ENCODE data around the gene BCL3.

Gene BCL3

GRCh38 chr19:44723299-44723951, 25.1 kb upstream of the BCL3 start:
- no peak for TF ChIP-seq CTCF (IDR thresholded peaks at IDR 0.05; ENCODE audit: extremely low read depth, missing control alignments)
- DNase-seq (ENCODE audit: low spot score): no peak

GRCh38 chr19:44723952-44724319, 24.6 kb upstream of the BCL3 start:
- peak; percentile 97 for TF ChIP-seq CTCF (IDR thresholded peaks at IDR 0.05; ENCODE audit: extremely low read depth, missing control alignments)
- peak; percentile 81 for DNase-seq (ENCODE audit: low spot score)

GRCh38 chr19:44725251-44725650, 23.3 kb upstream of the BCL3 start:
- no peak for TF ChIP-seq CTCF (IDR thresholded peaks at IDR 0.05; ENCODE audit: extremely low read depth, missing control alignments)
- no peak for DNase-seq (ENCODE audit: low spot score)

- TF ChIP-seq CTCF (IDR thresholded peaks at IDR 0.05; ENCODE audit: extremely low read depth, missing control alignments): no peak
- DNase-seq (ENCODE audit: low spot score): no peak
Observed at GRCh38 chr19:44725684-44726083, 22.8 kb upstream of the BCL3 start.

- no peak for DNase-seq (ENCODE audit: low spot score)
- no peak for TF ChIP-seq CTCF (IDR thresholded peaks at IDR 0.05; ENCODE audit: extremely low read depth, missing control alignments)
Observed at GRCh38 chr19:44726465-44726864, 22.0 kb upstream of the BCL3 start.

- TF ChIP-seq CTCF (IDR thresholded peaks at IDR 0.05; ENCODE audit: extremely low read depth, missing control alignments): no peak
- DNase-seq (ENCODE audit: low spot score): no peak
Observed at GRCh38 chr19:44728178-44728577, 20.3 kb upstream of the BCL3 start.

GRCh38 chr19:44729516-44730033, 18.9 kb upstream of the BCL3 start:
- no peak for DNase-seq (ENCODE audit: low spot score)
- TF ChIP-seq CTCF (IDR thresholded peaks at IDR 0.05; ENCODE audit: extremely low read depth, missing control alignments): no peak
